PC-3 (cell line): Measurements from ENCODE around the gene TMX2. TPM values are rescaled to one million over a fixed set of nuclear protein-coding genes. Genes with fewer than 3 reads are reported as not detected.

Source experiments
- ATAC-seq: fragments of 200-7000 bp; cut with Tn5 transposase; 2 replicates; pipeline ENCODE4 v1.9.1; 2020; ENCODE audit warnings: mild to moderate bottlenecking, moderate library complexity
- BruUV-seq: library from RNA; stranded (reverse); fragments of 400-500 nt; replicated peaks from 2 replicates; lab custom pipeline; 2021; lab: Mats Ljungman, UMichigan
- CTCF ChIA-PET: fragments of 300-600 bp; sonication (Branson Sonifier 250); formaldehyde crosslinking; loops from one replicate; lab custom pipeline; 2022; ENCODE audit warnings: antibody characterized with exemption; lab: Charles Lee
- POLR2A ChIA-PET: fragments of 300-600 bp; sonication (Branson Sonifier 250); formaldehyde crosslinking; loops from one replicate; lab custom pipeline; 2022; ENCODE audit warnings: antibody characterized with exemption; ENCODE audit not compliant: unreplicated experiment; lab: Charles Lee
- DNase-seq: peaks from one replicate; pipeline ENCODE4 v3.0.0-alpha.2; 2015
- H2AFZ ChIP-seq: fragments of 300-600 bp; sonication (generic); 2 replicates; pipeline ENCODE4 v1.6.0; 2016; ENCODE audit warnings: antibody characterized with exemption, low read length
- H3F3A ChIP-seq: fragments of 300-600 bp; sonication (generic); one replicate; pipeline ENCODE4 v1.6.0; 2017; ENCODE audit warnings: antibody characterized with exemption, low read length, control low read depth, mild to moderate bottlenecking; ENCODE audit not compliant: unreplicated experiment
- H3K27ac ChIP-seq: fragments of 300-600 bp; sonication (generic); 2 replicates; pipeline ENCODE4 v1.5.1; 2016; ENCODE audit warnings: mild to moderate bottlenecking, low read length
- H3K27me3 ChIP-seq: fragments of 300-600 bp; sonication (generic); 2 replicates; pipeline ENCODE4 v1.6.1; 2016; ENCODE audit warnings: low read length, mixed read lengths
- H3K36me3 ChIP-seq: fragments of 300-600 bp; sonication (generic); 2 replicates; pipeline ENCODE4 v1.6.1; 2016; ENCODE audit warnings: low read depth, mixed run types, low read length, mixed read lengths
- H3K4me1 ChIP-seq: fragments of 300-600 bp; sonication (generic); 2 replicates; pipeline ENCODE4 v1.5.1; 2016; ENCODE audit warnings: low read length; ENCODE audit not compliant: insufficient read depth
- H3K4me2 ChIP-seq: fragments of 300-600 bp; sonication (generic); 2 replicates; pipeline ENCODE4 v1.6.0; 2016; ENCODE audit warnings: low read length
- H3K4me3 ChIP-seq: fragments of 300-600 bp; sonication (generic); 2 replicates; pipeline ENCODE4 v1.5.1; 2016; ENCODE audit warnings: mild to moderate bottlenecking, low read length, mixed read lengths
- H3K79me2 ChIP-seq: fragments of 300-600 bp; sonication (generic); 2 replicates; pipeline ENCODE4 v1.6.1; 2017; ENCODE audit warnings: low read length, mixed read lengths
- H3K9ac ChIP-seq: fragments of 300-600 bp; sonication (generic); 2 replicates; pipeline ENCODE4 v1.6.0; 2016; ENCODE audit warnings: mild to moderate bottlenecking, low read length
- H3K9me2 ChIP-seq: fragments of 300-600 bp; sonication (generic); replicated peaks from 2 replicates; pipeline ENCODE4 v1.6.1; 2016; ENCODE audit warnings: mixed run types, low read length, mixed read lengths
- H3K9me3 ChIP-seq: fragments of 300-600 bp; sonication (generic); 2 replicates; pipeline ENCODE4 v1.6.1; 2016; ENCODE audit warnings: low read length, mixed read lengths
- H4K20me1 ChIP-seq: fragments of 300-600 bp; sonication (generic); 2 replicates; pipeline ENCODE4 v1.6.1; 2016; ENCODE audit warnings: low read length, mixed read lengths
- CTCF ChIP-seq: fragments of 300-600 bp; sonication (generic); conservative IDR thresholded peaks from 2 replicates; pipeline ENCODE4 v1.5.1; 2017; ENCODE audit warnings: antibody characterized with exemption, low read depth, mild to moderate bottlenecking, low read length
- EZH2 ChIP-seq: fragments of 300-600 bp; sonication (generic); IDR thresholded peaks from one replicate; pipeline ENCODE4 v1.6.1; 2017; ENCODE audit warnings: antibody characterized with exemption, mild to moderate bottlenecking, low read length; ENCODE audit not compliant: unreplicated experiment
- EZH2phosphoT487 ChIP-seq: fragments of 300-600 bp; sonication (generic); IDR thresholded peaks from 2 replicates; pipeline ENCODE4 v1.6.1; 2018; ENCODE audit warnings: mild to moderate bottlenecking, antibody characterized with exemption, low read length, borderline replicate concordance
- intact Hi-C: fragments of 100-400 bp; cut with micrococcal nuclease; formaldehyde crosslinking; loops from 2 replicates; pipeline ENCODE4 v1.9.0; 2023
- total RNA-seq: library from RNA; depleted of rRNA; stranded (reverse); fragments of >200 nt; gene quantifications from 2 replicates; pipeline ENCODE4 v1.2.3, GENCODE V29; 2014

Gene TMX2
- total RNA-seq, 1 experiment from 2014 or later, result 241 TPM

GRCh38 chr11:57773026-57773598 is 60.7 kb downstream of the TMX2 start:
- BruUV-seq, result no TSS peak
- TF ChIP-seq EZH2 (no peak), EZH2phosphoT487 (no peak), CTCF (no peak)
- Histone ChIP-seq H2AFZ (no peak overlapping the region), H3K9ac (no peak overlapping the region), H3K27ac (peak overlapping the region; percentile 60), H3K4me2 (peak overlapping the region; percentile 69), H3K4me3 (peak overlapping the region; percentile 49; the same call in 1 of the 2 replicates), H3K4me1 (peaks cover 69% of the 10 kb centered on the region), H3K79me2 (peaks cover 100% of the 10 kb centered on the region), H3K27me3 (no peaks in the 10 kb centered on the region), H3K9me2 (no peaks in the 10 kb centered on the region), H3K9me3 (no peaks in the 10 kb centered on the region), H3K36me3 (no peaks in the 10 kb centered on the region), H4K20me1 (peaks cover 23% of the 10 kb centered on the region; the same call in 1 of the 2 replicates), H3F3A (peaks cover 6% of the 10 kb centered on the region)
- ChIA-PET POLR2A (interaction anchor here (0.7 kb wide), 1 partner anchor 20 kb away, joined by 8 read pairs; no protein-coding TSS in a partner anchor), CTCF (interaction anchor here (0.7 kb wide), 1 partner anchor 17 kb away, joined by 3 read pairs; no protein-coding TSS in a partner anchor)
- intact Hi-C loops, result no loop called here
- DNase-seq, result peak; percentile 41
- no peak for ATAC-seq

- H3K4me2 ChIP-seq, result peak overlapping the region; percentile 89
- peaks cover 99% of the 10 kb centered on the region for H3K79me2 ChIP-seq
- ATAC-seq (no peak), DNase-seq (peak; percentile 34)
- no peak overlapping the region for H2AFZ ChIP-seq
- H3K4me3 ChIP-seq, result no peak overlapping the region
- TF ChIP-seq EZH2phosphoT487 (no peak), CTCF (no peak), EZH2 (no peak)
- no TSS peak for BruUV-seq
- H3K27ac ChIP-seq, result peak overlapping the region; percentile 96; the same call in 1 of the 2 replicates
- H4K20me1 ChIP-seq, result peaks cover 18% of the 10 kb centered on the region; the same call in 1 of the 2 replicates
- no peaks in the 10 kb centered on the region for H3K9me2 ChIP-seq
- POLR2A ChIA-PET, result interaction anchor here (0.9 kb wide), 1 partner anchor 24 kb away, joined by 8 read pairs; no protein-coding TSS in a partner anchor
- peaks cover 2% of the 10 kb centered on the region; the same call in 1 of the 2 replicates for H3K36me3 ChIP-seq
- H3K4me1 ChIP-seq, result peaks cover 92% of the 10 kb centered on the region
- H3K27me3 ChIP-seq, result no peaks in the 10 kb centered on the region
- no peaks in the 10 kb centered on the region for H3K9me3 ChIP-seq
- peaks cover 18% of the 10 kb centered on the region for H3F3A ChIP-seq
- H3K9ac ChIP-seq, result no peak overlapping the region
- intact Hi-C loops, result no loop called here
- CTCF ChIA-PET, result interaction anchor here (0.7 kb wide), 1 partner anchor 25 kb away, joined by 3 read pairs; no protein-coding TSS in a partner anchor
Observed at GRCh38 chr11:57775491-57775890, 63.1 kb downstream of the TMX2 start.
